ENCODE results near the gene WIPF1. TPM values are rescaled to one million over a fixed set of nuclear protein-coding genes. Genes with fewer than 3 reads are reported as not detected.

WIPF1 gene
- polyA plus RNA-seq, 5 donors: 25.9 to 33.5 (median 31.1) TPM

GRCh38 chr2:174597009-174597344, 627 bp downstream of the WIPF1 start:
- no peak for DNase-seq

GRCh38 chr2:174595891-174596397, 1.7 kb downstream of the WIPF1 start:
- DNase-seq: no peak

DNA sequence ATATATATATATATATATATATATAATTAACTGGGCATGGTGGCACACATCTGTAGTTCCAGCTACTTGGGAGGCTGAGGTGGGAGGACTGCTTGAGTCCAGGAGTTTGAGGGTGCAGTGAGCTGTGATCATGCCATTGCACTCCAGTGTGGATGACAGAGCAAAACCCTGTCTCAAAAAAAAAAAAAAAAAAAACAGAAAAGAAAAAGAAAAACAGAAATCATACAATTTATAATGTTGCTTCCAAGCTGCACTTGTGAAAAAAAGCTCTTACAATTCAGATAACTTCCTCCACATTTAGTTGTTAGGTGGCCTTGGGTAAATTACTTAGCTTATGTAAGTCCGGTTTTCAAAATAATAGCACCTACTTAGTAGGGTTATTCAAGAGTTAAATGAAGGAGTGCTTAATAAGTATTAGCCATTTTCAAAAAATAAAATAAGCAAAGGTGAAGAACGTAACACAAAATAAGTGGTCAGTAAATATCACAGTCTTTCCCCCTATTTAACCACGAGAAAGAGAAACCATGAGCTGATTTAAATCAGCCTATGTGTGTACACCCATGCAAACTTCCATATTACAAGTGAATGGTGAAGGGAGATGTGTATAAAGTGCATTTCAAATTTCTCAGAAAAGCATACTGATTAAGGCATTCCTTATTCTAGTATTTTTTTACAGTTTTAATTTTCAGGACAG, 2.3 kb downstream of the WIPF1 start:
- DNase-seq: no peak

GRCh38 chr2:174594456-174594855, 3.1 kb downstream of the WIPF1 start:
- DNase-seq: no peak

- peak in 1 of 2 donors; percentile 23 for DNase-seq
Observed at GRCh38 chr2:174593574-174594203, 3.9 kb downstream of the WIPF1 start.

GRCh38 chr2:174593041-174593440, 4.6 kb downstream of the WIPF1 start:
- no peak for DNase-seq

DNA sequence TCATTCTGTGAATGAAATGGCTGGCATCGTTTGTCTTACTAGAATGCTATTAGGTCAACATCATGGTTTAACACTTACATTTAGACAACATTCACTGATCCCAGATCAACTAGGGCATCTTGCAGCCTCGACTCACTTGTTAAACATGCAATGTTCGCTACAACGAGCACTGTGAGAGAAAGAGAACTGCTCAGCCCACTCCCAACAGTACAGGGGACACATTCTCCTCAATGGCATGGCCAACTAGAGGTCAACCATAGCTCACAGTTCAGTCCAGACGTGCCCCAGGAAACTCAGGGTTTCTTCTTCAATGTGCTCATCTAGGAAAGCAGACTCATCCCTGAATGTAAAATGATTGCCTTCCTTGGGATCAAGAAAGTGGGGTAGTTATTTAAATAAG, 5.9 kb downstream of the WIPF1 start:
- no peak for DNase-seq

GRCh38 chr2:174590928-174591648, 6.5 kb downstream of the WIPF1 start:
- no peak for DNase-seq

DNA sequence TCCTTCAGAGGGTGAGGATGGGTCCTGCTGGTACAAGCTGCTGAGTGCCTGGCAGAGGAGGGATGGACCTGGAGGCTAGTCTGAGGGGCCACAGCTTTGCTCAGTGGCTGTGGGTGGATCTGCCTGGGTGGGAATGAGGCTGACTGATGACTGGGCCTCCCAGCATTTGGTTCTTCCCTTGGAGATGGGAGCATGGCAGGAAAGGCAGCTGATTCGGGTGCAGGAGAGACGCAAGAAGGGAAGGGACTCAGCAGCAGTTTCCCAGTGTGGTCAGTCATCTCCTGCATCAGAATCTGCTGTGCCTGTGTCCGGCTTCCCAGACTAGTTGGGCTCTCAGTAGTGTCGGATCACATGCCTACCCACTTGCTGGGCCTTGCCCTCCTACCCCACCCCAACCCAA, 7.3 kb downstream of the WIPF1 start:
- no peak for DNase-seq

- no peak for DNase-seq
Observed at GRCh38 chr2:174589334-174589733, 8.3 kb downstream of the WIPF1 start.

GRCh38 chr2:174588463-174588862, 9.1 kb downstream of the WIPF1 start:
- no peak for DNase-seq

- no peak for DNase-seq
Observed at GRCh38 chr2:174587579-174587978, 10.0 kb downstream of the WIPF1 start.

- no peak for DNase-seq
Observed at GRCh38 chr2:174586418-174587295, 10.9 kb downstream of the WIPF1 start.

DNA sequence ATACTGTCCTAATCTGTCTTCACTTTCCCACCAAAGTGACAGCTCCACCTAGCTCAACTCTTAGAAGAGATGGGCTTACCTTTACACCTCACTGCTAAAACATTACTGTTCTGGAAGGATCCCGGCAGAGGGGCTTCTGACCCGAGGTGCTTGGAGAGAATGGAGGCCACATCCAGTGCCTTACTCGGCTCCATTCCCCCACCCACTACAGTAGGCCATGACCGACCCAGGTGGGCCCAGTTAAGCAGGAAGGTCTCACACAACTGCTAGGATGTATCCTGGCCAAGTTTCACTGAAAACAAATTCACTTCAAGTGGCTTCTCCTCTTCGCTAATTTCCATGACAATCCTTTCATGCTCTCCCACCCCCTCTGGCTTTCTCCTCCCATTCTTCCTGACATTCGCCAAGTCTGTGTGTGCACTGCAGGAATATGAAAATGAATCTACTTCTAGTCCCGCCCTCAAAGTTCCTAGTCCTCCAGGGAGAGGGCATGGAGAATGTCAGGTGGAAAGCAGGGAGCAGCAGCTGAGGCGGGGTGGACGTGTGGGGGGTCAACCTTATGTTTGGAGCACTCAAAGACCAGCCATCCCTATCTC, 11.8 kb downstream of the WIPF1 start:
- no peak for DNase-seq

- no peak for DNase-seq
Observed at GRCh38 chr2:174585146-174585545, 12.5 kb downstream of the WIPF1 start.

- DNase-seq: no peak
Observed at GRCh38 chr2:174581491-174581890, 16.1 kb downstream of the WIPF1 start.

DNA sequence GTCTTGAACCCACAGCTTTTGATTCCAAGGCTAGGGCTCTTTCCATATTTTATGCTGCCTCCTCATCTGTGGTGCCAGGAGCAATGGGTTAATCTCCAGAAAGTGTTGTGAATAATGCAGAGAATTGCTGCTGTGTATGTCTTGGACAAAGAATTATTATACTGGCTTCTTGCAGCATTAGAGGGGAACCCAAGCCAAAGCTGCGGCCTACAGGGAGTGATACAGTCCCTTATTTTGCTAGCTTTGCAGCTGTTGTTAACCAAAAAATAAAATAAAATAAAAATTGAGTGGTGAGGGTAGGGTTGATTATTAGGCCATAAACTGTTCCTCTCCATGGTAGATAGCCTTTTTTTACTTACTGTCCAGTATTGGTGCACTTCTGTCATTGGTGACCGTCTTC, 16.7 kb downstream of the WIPF1 start:
- DNase-seq: no peak

DNA sequence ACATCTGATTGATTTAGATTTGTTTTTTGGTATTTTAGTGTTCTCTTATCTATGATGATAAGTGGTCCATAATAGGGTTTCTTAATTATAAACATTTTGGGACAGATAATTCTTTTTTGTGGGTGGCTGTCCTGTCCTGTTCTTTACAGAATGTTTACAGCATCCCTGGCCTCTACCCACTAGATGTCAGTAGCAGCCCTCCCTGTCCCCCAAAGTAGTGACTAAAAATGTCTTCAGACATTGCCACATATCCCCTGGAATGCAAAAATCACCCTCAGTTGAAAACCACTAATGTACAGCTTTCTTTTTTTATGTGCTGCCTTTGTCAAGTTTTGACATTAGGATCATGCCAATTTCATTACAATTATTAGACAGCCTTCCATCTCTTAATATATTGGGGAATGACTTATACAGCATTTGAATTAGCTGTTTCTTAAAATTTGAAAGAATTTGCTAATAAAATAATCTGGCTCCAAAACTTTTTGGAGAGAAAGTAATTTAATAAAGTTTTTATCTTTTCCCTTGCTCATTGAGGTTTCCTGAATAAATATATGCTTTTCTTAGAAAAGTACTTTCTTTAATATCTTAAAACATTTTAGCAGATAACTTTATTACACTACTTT, 19.5 kb downstream of the WIPF1 start:
- peak in 1 of 2 donors; percentile 26 for DNase-seq

- no peak for DNase-seq
Observed at GRCh38 chr2:174575124-174575776, 22.4 kb downstream of the WIPF1 start.

DNA sequence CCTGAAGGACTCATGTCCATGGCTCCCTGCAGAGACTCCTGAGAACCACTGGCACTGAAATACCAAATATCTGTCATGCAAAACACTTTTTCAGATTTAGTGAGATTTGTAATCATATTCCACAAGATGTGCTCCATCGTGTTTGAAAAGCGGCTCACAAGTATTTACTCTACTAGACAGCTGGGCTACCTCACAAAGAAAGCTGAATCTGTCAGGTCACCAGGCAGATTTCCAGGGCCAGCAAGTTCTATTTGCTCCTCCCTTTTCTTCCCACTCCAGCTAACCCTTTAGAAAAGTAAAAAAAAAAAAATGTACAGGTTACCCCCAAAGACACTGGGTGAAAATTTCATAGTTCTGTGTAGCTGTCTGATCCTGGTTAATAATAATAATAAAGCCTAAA, 22.9 kb downstream of the WIPF1 start:
- no peak for DNase-seq
